GM18526 (cell line): Measurements from ENCODE around the gene ANO8.

Source experiments
- POLR2A ChIP-seq: IDR thresholded peaks from 3 replicates; pipeline ENCODE4 v1.6.1; 2011; ENCODE audit not compliant: insufficient read length; ENCODE audit errors: extremely low read depth

ANO8 gene

GRCh38 chr19:17324357-17325114, 10.1 kb downstream of the ANO8 start:
- no peak for TF ChIP-seq POLR2A

- TF ChIP-seq POLR2A: no peak
Observed at GRCh38 chr19:17323964-17324332, 10.7 kb downstream of the ANO8 start.

DNA sequence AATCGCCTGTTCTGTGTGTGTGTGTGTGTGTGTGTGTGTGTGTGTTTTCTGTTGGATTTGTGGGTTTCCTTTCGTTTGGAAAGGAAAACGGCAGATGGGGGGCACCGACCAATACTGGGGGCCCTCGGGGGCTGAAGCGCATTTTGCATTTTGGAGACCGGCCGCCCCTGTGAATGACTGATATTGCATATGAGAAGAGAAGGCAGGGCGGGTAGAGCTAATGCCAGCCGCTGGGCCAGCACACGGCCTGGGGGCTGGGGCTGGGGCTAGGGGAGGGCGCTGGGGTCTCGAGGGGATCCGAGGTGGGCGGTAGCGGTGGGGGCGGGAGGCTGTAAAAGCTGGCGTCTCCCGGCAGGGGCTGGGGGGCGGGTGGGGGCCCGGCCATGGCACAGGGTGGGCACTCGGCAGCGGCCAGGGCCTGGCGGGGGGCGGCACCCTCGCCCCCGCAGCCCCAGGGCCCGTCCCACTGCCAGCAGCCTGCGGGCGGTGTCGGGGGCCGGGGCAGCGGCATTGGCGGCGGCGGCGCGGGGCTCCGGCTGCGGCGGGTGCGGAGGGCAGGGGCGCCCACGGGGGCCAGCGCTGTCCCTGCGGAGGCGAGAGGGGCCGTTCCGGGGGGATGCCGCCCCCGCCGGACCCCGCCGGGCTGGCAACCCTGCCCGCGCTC, 11.2 kb downstream of the ANO8 start:
- no peak for TF ChIP-seq POLR2A

DNA sequence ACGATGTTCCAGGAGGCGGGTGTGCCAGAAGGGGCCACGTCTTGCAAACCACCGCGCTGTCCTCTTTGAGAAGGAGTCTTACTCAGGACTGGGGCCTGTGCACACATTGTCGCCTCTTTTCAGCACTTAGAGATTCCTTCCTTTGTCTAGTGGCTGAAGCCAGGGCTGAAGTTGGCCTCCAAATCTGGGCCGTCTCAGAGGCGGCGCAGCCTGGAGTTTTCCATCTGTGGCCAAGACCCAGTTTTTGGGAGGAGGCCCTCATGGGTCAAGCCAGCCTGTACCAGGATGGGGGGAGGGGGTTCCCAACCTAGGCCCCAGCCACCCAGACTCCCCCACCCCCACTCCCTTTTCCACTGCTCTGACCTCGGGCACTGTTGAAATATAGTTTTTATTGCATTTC, 11.8 kb downstream of the ANO8 start:
- TF ChIP-seq POLR2A: no peak

DNA sequence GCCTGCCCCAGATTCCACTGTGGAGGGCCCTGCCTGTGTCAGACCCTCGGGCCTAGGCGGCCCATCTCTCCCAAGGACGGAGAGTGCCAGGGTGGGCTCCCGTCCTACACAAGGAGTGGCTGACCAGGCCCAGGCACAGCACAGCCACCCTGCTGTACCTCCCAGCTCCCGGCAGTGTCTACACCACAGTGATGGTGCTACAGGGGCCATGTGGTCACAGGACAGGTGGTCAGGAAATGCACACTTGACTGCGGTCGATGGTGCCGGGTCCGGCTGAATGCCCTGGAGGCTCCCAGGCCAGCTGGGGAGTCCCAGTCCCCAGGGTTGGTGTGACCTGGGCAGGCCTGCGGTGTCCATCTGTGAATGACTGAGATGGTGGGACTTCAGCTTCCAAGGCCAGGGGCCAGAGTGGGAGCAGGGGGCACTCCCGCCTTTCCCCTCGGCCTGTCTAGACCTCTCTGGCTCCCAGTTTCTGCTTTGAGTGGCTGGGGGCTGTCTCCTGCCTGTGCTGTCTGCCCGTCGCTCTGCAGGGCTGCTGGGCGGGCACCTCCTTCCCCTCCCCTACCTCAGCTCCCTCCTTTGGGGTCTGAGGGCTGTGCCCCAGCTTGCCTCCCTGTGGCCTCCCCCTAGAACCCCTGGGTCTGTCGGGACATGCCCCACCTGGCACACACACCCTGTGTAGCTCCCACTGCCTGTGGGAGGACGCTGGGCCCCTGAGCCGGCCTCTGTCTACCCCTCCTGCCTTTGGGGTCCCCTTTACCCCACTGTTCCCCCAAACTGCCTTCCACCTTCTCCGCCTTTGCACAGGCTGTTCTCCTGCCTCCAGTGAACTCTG, 12.8 kb downstream of the ANO8 start:
- no peak for TF ChIP-seq POLR2A

DNA sequence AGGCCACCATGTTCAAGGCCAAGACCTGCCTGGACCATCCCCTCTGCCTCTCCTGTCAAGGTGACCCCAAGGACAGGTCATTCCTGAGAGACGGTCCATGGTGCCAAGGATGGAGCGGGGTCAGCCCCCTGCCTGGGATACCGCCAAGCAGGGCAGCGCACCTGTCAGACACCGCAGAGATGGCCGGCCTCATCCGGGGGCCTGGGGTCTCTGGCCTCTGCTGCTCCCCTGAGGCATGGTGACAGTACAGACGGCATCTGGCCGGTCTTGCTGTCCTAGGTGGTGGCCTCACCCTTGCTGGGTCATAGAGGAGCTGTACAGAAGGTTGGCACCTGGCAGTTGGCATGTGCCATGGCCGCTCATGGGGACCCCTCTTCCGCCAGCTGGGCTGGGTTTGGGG, 14.2 kb downstream of the ANO8 start:
- TF ChIP-seq POLR2A: no peak

GRCh38 chr19:17319473-17320238, 15.0 kb downstream of the ANO8 start:
- no peak for TF ChIP-seq POLR2A

GRCh38 chr19:17318966-17319365, 15.7 kb downstream of the ANO8 start:
- TF ChIP-seq POLR2A: no peak

DNA sequence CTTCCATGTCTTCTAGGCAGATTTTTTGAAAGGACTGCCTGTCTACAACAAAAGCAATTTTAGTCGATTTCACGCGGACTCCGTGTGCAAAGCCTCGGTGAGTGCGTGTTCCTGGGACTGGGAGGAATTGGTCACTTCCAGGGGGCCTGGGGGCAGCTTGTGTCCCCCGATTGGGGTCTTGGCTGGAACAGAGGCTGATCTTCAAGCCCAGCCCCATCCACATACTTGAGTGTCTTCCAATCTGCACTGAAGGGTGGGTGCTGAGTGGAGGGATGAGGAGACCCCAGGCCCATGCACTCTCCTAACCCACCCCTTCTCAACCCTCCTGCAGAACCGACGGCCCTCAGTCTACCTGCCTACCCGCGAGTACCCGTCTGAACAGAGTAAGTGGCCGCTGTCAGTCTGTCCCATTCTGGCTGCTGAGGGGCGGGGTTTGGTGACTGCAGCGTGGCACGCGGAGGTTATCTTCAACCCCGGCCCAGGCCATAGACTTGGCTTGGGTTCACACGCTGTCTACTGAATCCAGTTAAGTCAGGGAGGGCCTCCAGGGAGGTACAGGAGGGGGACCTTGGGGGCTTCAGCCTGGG, 20.6 kb downstream of the ANO8 start:
- no peak for TF ChIP-seq POLR2A

DNA sequence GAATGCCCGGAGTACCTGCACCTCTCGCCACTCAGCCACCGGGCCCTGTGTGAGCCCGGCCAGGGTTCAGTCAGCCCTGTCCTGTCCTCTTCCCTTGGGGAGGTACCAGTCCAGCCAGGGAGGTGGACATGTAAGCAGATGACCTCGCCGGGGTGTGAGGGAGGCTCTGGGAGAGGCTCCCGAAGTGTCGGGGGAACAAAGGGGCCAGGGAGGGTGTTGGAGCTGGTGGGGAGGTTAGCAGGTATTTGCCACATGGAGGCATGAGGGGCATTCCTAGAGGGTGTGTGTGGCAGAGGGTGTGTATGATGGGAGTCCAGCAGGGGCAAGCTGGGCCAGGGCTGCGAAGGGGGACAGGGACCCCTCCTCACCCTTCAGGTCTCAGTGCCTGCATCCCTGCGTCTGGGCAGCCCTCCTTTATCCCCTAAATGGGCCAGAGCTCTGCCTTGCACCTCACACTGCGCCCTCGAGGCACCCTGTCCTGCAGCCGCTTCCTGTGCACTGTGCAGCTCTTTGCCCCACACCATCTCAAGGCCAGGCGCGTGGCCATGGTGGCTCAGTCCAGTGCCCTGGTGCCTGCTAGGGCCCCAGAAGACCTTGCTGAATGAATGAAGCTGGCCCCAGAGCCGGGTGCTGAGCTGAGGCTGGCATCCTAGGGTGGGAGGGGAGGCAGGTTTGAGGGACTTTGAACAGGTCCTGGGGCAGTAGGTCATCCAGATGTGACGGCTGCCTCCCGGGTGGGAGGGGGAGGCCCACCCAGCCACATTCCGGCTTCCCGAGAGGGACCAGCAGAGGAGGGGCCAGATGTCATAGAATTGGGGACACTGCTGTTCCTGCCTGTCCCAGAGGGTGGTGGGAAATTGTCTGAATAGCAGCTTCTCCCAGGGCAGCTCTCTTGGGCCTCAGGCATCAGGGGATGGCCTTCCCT, 22.2 kb downstream of the ANO8 start:
- no peak for TF ChIP-seq POLR2A

DNA sequence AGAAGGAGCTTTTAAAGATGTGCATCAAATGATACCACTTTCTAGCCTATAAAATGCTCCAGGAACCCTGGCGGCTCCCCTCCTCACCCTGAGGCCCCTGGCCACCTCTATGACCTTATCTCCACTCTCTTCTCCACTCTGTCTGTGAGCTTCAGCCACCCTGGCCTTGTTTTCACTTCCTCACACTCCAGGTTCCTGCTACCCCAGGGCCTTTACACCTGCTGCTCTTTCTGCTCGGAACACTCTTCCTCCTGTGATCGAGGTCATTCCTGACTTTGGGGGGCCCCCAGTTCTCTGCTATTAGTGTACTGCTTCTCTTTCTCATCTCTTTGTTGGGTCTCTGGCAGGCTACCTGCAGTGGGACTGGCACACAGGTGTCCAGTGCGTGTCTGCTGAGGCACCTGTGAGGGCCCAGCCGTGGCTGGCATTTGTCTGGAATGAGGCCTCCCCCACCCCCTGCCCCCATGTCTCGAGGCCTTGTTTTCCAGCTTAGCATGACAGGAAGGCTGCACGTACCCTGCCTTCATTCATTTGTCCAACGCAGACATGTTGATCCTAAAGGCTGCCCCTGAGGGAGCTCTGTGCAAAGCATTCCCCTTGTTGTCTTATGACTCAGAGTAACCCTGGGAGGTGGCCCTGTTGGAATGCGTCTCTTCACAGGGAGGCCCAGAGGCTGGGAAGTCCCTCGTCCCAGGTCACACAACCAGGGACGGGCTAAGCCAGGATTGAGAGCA, 23.0 kb downstream of the ANO8 start:
- TF ChIP-seq POLR2A: no peak

DNA sequence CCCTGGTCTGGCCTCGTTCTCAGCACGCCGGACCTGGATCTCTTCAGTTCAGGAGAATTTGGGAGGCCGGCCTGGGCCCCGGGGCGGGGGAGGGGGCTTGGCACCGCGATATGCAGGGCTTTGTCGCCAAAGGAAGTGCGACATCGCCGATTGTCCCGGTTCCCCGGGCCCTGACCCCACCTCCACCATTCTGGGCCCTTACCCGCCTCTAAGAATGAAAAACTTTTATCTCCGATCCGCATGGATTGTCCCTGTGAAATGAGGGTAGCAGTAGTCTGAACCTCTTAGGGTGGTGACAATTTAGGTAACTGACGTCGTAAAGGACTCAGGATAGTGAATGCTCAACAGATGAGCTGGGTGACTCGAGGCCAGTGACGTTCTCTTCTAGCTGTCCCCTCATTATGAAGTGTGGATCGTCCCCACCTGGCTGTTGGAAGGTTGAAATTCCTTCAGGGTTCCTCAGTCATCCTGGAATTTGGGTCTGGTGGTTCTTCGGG, 24.6 kb downstream of the ANO8 start:
- no peak for TF ChIP-seq POLR2A
